Stimulated activated CD4-positive, alpha-beta T cell treated with anti-CD3 and anti-CD28 coated beads, Interleukin-12 subunit alpha, Interleukin-12 subunit beta, amount 100 ng/mL, for 24 hours (primary cell): ENCODE data around the gene IL32.

Experiments
- DNase-seq, 2 experiments: peaks; one replicate each; pipeline ENCODE4 v3.0.0-alpha.2; 2020; ENCODE audit warnings: low read depth in 2 of 2

Gene IL32

GRCh38 chr16:3065069-3065741 is at the start of gene IL32:
TSS of gene IL32 (plus strand) at chr16:3065640. CDS start at chr16:3065812, 172 bp downstream.
- peak in 1 of 2 experiments; percentile 74 for DNase-seq

- no peak for DNase-seq
These were observed 49.4 kb upstream of the IL32 start for GRCh38 chr16:3015865-3016521.

- DNase-seq, result no peak
These were observed 48.1 kb upstream of the IL32 start for GRCh38 chr16:3017344-3017743.

- no peak for DNase-seq
These were observed 47.5 kb upstream of the IL32 start, which contains the start of gene CLDN6 for GRCh38 chr16:3017794-3018506. TSS of gene CLDN6 (minus strand) at chr16:3018183. CDS start at chr16:3016021, 2,162 bp downstream.

GRCh38 chr16:3019594-3020246 is 45.7 kb upstream of the IL32 start:
- DNase-seq, result no peak

GRCh38 chr16:3020247-3020603 is 45.2 kb upstream of the IL32 start, which contains the start of gene TNFRSF12A:
TSS of gene TNFRSF12A (plus strand) at chr16:3020368. CDS start at chr16:3020398, 30 bp downstream.
- peak in 1 of 2 experiments; percentile 60 for DNase-seq

GRCh38 chr16:3020604-3021448 is 44.6 kb upstream of the IL32 start:
- DNase-seq, result peak in 1 of 2 experiments; percentile 26

GRCh38 chr16:3021449-3022207 is 43.8 kb upstream of the IL32 start:
- DNase-seq, result peak; percentile 77 to 89

GRCh38 chr16:3022208-3022683 is 43.2 kb upstream of the IL32 start:
- peak; percentile 73 to 91 for DNase-seq

- no peak for DNase-seq
These were observed 42.6 kb upstream of the IL32 start for GRCh38 chr16:3022684-3023414.

GRCh38 chr16:3023415-3023668 is 42.1 kb upstream of the IL32 start:
- no peak for DNase-seq

- DNase-seq, result peak; percentile 92 to 95
These were observed 41.6 kb upstream of the IL32 start, which contains the start of the genes HCFC1R1 and THOC6 for GRCh38 chr16:3023669-3024478. TSS of gene HCFC1R1 (minus strand) at chr16:3023942. CDS start at chr16:3023941, 1 bp downstream. TSS of gene THOC6 (plus strand) at chr16:3024035. CDS start at chr16:3024327, 292 bp downstream.

- DNase-seq, result no peak
These were observed 40.1 kb upstream of the IL32 start for GRCh38 chr16:3025032-3026002.

- DNase-seq, result no peak
These were observed 39.4 kb upstream of the IL32 start for GRCh38 chr16:3026003-3026378.

GRCh38 chr16:3026609-3027488 is 38.6 kb upstream of the IL32 start:
- DNase-seq, result no peak

- DNase-seq, result no peak
These were observed 38.0 kb upstream of the IL32 start for GRCh38 chr16:3027489-3027795.
